ENCODE results near the gene ARFRP1. TPM values are rescaled to one million over a fixed set of nuclear protein-coding genes. Genes with fewer than 3 reads are reported as not detected.

The ARFRP1 gene
- total and polyA plus RNA-seq, 2 of the 13 experiments (the other 11 are each of a cell fraction or from before 2014, with no cell fraction given), result 32.0 to 51.1 TPM

- TF ChIP-seq, protein P1, sequence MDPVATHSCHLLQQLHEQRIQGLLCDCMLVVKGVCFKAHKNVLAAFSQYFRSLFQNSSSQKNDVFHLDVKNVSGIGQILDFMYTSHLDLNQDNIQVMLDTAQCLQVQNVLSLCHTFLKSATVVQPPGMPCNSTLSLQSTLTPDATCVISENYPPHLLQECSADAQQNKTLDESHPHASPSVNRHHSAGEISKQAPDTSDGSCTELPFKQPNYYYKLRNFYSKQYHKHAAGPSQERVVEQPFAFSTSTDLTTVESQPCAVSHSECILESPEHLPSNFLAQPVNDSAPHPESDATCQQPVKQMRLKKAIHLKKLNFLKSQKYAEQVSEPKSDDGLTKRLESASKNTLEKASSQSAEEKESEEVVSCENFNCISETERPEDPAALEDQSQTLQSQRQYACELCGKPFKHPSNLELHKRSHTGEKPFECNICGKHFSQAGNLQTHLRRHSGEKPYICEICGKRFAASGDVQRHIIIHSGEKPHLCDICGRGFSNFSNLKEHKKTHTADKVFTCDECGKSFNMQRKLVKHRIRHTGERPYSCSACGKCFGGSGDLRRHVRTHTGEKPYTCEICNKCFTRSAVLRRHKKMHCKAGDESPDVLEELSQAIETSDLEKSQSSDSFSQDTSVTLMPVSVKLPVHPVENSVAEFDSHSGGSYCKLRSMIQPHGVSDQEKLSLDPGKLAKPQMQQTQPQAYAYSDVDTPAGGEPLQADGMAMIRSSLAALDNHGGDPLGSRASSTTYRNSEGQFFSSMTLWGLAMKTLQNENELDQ (CRISPR knock-in tag; IDR thresholded peaks at IDR 0.05; ENCODE audit: borderline replicate concordance), result no peak
- TF ChIP-seq, protein P2, sequence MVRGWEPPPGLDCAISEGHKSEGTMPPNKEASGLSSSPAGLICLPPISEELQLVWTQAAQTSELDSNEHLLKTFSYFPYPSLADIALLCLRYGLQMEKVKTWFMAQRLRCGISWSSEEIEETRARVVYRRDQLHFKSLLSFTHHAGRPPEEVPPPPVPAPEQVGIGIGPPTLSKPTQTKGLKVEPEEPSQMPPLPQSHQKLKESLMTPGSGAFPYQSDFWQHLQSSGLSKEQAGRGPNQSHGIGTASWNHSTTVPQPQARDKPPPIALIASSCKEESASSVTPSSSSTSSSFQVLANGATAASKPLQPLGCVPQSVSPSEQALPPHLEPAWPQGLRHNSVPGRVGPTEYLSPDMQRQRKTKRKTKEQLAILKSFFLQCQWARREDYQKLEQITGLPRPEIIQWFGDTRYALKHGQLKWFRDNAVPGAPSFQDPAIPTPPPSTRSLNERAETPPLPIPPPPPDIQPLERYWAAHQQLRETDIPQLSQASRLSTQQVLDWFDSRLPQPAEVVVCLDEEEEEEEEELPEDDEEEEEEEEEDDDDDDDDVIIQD (CRISPR knock-in tag; IDR thresholded peaks at IDR 0.05; ENCODE audit: low read depth), result no peak
- TF ChIP-seq ZNF563 (CRISPR knock-in tag; IDR thresholded peaks at IDR 0.05) (peak; percentile 79; the same call in 1 of the 2 replicates), SIX1 (CRISPR knock-in tag; IDR thresholded peaks at IDR 0.05; ENCODE audit: borderline replicate concordance) (no peak), ZSCAN20 (CRISPR knock-in tag; IDR thresholded peaks at IDR 0.05; ENCODE audit: borderline replicate concordance) (peak; percentile 94; the same call in 1 of the 2 replicates), ZSCAN31 (CRISPR knock-in tag; IDR thresholded peaks at IDR 0.05; ENCODE audit: low read depth) (no peak; the same call in 1 of the 2 replicates), ZNF136 (CRISPR knock-in tag; IDR thresholded peaks at IDR 0.05; ENCODE audit: low read depth) (no peak), ZBTB46 (CRISPR knock-in tag; IDR thresholded peaks at IDR 0.05; ENCODE audit: borderline replicate concordance) (no peak), ZNF326 (CRISPR knock-in tag; IDR thresholded peaks at IDR 0.05; ENCODE audit: borderline replicate concordance) (no peak), GATA4 (IDR thresholded peaks at IDR 0.05; ENCODE audit: borderline replicate concordance, low read depth) (no peak), ZNF552 (CRISPR knock-in tag; IDR thresholded peaks at IDR 0.05; ENCODE audit: borderline replicate concordance) (no peak; the same call in 1 of the 2 replicates), GATAD1 (CRISPR knock-in tag; IDR thresholded peaks at IDR 0.05) (no peak), HHEX (CRISPR knock-in tag; IDR thresholded peaks at IDR 0.05) (no peak), RARG (CRISPR knock-in tag; IDR thresholded peaks at IDR 0.05; ENCODE audit: low read depth) (no peak)
- TF ChIP-seq, protein P3, sequence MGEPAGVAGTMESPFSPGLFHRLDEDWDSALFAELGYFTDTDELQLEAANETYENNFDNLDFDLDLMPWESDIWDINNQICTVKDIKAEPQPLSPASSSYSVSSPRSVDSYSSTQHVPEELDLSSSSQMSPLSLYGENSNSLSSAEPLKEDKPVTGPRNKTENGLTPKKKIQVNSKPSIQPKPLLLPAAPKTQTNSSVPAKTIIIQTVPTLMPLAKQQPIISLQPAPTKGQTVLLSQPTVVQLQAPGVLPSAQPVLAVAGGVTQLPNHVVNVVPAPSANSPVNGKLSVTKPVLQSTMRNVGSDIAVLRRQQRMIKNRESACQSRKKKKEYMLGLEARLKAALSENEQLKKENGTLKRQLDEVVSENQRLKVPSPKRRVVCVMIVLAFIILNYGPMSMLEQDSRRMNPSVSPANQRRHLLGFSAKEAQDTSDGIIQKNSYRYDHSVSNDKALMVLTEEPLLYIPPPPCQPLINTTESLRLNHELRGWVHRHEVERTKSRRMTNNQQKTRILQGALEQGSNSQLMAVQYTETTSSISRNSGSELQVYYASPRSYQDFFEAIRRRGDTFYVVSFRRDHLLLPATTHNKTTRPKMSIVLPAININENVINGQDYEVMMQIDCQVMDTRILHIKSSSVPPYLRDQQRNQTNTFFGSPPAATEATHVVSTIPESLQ (CRISPR knock-in tag; conservative IDR thresholded peaks at IDR 0.05), result no peak
- TF ChIP-seq, protein P4, sequence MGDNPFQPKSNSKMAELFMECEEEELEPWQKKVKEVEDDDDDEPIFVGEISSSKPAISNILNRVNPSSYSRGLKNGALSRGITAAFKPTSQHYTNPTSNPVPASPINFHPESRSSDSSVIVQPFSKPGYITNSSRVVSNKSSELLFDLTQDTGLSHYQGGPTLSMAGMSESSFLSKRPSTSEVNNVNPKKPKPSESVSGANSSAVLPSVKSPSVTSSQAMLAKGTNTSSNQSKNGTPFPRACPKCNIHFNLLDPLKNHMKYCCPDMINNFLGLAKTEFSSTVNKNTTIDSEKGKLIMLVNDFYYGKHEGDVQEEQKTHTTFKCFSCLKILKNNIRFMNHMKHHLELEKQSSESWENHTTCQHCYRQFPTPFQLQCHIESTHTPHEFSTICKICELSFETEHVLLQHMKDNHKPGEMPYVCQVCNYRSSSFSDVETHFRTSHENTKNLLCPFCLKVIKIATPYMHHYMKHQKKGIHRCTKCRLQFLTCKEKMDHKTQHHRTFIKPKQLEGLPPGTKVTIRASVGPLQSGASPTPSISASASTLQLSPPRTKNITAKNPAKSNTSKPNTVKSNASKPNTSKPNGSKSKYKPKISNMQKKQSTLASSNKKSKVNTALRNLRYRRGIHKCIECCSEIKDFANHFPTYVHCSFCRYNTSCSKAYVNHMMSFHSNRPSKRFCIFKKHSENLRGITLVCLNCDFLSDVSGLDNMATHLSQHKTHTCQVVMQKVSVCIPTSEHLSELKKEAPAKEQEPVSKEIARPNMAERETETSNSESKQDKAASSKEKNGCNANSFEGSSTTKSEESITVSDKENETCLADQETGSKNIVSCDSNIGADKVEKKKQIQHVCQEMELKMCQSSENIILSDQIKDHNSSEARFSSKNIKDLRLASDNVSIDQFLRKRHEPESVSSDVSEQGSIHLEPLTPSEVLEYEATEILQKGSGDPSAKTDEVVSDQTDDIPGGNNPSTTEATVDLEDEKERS (CRISPR knock-in tag; IDR thresholded peaks at IDR 0.05), result no peak; the same call in 1 of the 2 replicates
These were observed 55.4 kb downstream of the ARFRP1 start (continued) for GRCh38 chr20:63652192-63652980.
